COR-L47 (cell line): Measurements from ENCODE around the gene DOK6.
"Not testable (repeated sequence)": the region's sequence is repeated elsewhere in the genome, so short reads cannot be mapped to it uniquely, and the experiment has no call there.

Source experiments
- DNase-seq: peaks from one replicate; lab custom pipeline; 2025; lab: John Stamatoyannopoulos, UW

Gene DOK6

GRCh38 chr18:69626643-69627242, 226.1 kb downstream of the DOK6 start:
- DNase-seq, result no peak

GRCh38 chr18:69628774-69629359, 228.2 kb downstream of the DOK6 start:
- DNase-seq, result no peak

GRCh38 chr18:69631281-69631680, 230.6 kb downstream of the DOK6 start:
- DNase-seq, result no peak

- no peak for DNase-seq
These were observed 234.8 kb downstream of the DOK6 start for GRCh38 chr18:69635482-69635881.

GRCh38 chr18:69636529-69637301, 236.0 kb downstream of the DOK6 start:
- no peak for DNase-seq

GRCh38 chr18:69638056-69638455, 237.4 kb downstream of the DOK6 start:
- no peak for DNase-seq

GRCh38 chr18:69647702-69648101, 247.0 kb downstream of the DOK6 start:
- no peak for DNase-seq

- DNase-seq, result peak; percentile 76
These were observed 247.8 kb downstream of the DOK6 start for GRCh38 chr18:69648486-69648885.

GRCh38 chr18:69649684-69650083, 249.0 kb downstream of the DOK6 start:
- DNase-seq, result no peak

- DNase-seq, result no peak
These were observed 250.6 kb downstream of the DOK6 start for GRCh38 chr18:69651243-69651642.

GRCh38 chr18:69655816-69656215, 255.1 kb downstream of the DOK6 start:
- no peak for DNase-seq

GRCh38 chr18:69658103-69658502, 257.4 kb downstream of the DOK6 start:
- no peak for DNase-seq

GRCh38 chr18:69658685-69659084, 258.0 kb downstream of the DOK6 start:
- DNase-seq, result no peak

GRCh38 chr18:69659142-69659651, 258.5 kb downstream of the DOK6 start:
- DNase-seq, result peak; percentile 22

- not testable (repeated sequence) for DNase-seq
These were observed 261.4 kb downstream of the DOK6 start for GRCh38 chr18:69662090-69662489.

- no peak for DNase-seq
These were observed 263.7 kb downstream of the DOK6 start for GRCh38 chr18:69664399-69664798.

- no peak for DNase-seq
These were observed 273.7 kb downstream of the DOK6 start for GRCh38 chr18:69674292-69674877.

- no peak for DNase-seq
These were observed 274.3 kb downstream of the DOK6 start for GRCh38 chr18:69674966-69675365.

GRCh38 chr18:69677595-69677994, 276.9 kb downstream of the DOK6 start:
- no peak for DNase-seq

GRCh38 chr18:69680123-69680522, 279.4 kb downstream of the DOK6 start:
- no peak for DNase-seq

GRCh38 chr18:69683176-69683575, 282.5 kb downstream of the DOK6 start:
- DNase-seq, result no peak

- DNase-seq, result no peak
These were observed 284.1 kb downstream of the DOK6 start for GRCh38 chr18:69684789-69685188.

- no peak for DNase-seq
These were observed 286.2 kb downstream of the DOK6 start for GRCh38 chr18:69686861-69687260.
